GM06990 (cell line): ENCODE results near the gene SORCS3.

Experiments used
- DNase-seq: peaks from one replicate; pipeline ENCODE4 v3.0.0-alpha.2; 2011; ENCODE audit not compliant: insufficient read length; ENCODE audit errors: extremely low read depth
- H3K27me3 ChIP-seq: replicated peaks from 2 replicates; pipeline ENCODE4 v1.6.0; 2011; ENCODE audit warnings: low read length; ENCODE audit not compliant: control insufficient read depth, insufficient read depth
- H3K36me3 ChIP-seq: 2 replicates; pipeline ENCODE4 v1.5.1; 2011; ENCODE audit warnings: low read length; ENCODE audit not compliant: control insufficient read depth, insufficient read depth
- H3K4me3 ChIP-seq: replicated peaks from 2 replicates; pipeline ENCODE4 v1.5.1; 2011; ENCODE audit warnings: low read depth, mild to moderate bottlenecking, control low read depth, low read length
- TF ChIP-seq, protein P1 (sequence below): IDR thresholded peaks from 2 replicates; pipeline ENCODE4 v1.5.1; 2011; ENCODE audit warnings: low read length, control low read depth, mild to moderate bottlenecking, inconsistent platforms; ENCODE audit not compliant: insufficient read depth, poor library complexity, severe bottlenecking

Gene SORCS3

DNA sequence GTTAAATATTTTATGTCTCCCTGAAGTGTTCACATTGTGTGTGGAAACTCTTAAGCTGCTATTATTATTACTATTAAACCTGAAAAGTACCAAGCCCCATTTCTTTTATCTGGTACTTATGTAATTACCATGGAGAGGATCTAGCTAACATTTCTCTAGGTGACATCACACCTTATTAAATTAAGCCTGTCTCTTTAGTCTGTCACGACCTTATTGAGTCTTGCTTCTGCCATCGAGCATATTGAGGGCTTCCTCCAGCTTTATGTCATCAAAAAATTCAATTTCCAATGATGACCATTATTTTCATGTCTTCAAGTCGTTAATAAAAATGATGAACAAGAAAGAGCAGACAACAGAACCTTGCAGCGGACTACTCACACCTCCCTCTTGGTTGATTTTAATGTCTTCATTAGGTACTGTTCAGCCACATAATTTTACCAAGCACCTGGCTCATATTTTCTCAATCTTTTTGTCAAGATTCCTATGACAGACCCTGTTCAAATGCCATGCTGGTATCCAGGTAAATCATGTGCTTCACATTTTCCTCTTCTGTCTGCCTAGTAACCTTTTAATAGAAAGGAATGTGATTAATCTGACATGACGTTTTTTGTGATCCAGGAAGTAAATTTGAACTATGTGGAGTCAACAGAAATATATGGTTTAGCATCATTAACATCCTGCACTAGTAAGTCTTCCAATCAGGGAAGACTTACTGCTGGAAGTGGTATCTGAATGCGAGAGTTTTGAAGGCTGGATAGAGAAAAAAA, 556.7 kb downstream of the SORCS3 start:
- Histone ChIP-seq H3K27me3 (no peaks in the 10 kb centered on the region), H3K4me3 (no peak overlapping the region), H3K36me3 (no peaks in the 10 kb centered on the region)
- TF ChIP-seq, protein P1, sequence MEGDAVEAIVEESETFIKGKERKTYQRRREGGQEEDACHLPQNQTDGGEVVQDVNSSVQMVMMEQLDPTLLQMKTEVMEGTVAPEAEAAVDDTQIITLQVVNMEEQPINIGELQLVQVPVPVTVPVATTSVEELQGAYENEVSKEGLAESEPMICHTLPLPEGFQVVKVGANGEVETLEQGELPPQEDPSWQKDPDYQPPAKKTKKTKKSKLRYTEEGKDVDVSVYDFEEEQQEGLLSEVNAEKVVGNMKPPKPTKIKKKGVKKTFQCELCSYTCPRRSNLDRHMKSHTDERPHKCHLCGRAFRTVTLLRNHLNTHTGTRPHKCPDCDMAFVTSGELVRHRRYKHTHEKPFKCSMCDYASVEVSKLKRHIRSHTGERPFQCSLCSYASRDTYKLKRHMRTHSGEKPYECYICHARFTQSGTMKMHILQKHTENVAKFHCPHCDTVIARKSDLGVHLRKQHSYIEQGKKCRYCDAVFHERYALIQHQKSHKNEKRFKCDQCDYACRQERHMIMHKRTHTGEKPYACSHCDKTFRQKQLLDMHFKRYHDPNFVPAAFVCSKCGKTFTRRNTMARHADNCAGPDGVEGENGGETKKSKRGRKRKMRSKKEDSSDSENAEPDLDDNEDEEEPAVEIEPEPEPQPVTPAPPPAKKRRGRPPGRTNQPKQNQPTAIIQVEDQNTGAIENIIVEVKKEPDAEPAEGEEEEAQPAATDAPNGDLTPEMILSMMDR = no peak
- no peak for DNase-seq

DNA sequence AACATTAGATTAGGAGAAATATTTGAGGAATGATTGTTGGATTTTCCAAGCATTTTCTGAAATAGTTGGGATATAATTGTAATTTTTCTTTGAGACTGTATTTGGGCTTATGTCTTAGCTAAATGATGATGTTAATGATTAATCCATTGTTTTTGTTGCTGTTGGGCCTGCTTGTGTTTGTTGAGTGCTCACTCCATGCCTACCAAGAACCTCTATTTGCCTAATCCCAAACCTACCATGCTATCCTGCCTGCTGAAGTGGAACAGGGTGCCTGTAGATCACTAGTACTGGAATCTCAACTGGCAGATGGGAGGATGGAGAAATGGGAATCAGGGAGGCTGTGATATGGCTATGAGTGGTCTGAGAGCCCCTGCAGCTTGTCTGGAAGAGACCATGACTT, 565.5 kb downstream of the SORCS3 start:
- TF ChIP-seq, protein P1 = no peak
- H3K27me3 ChIP-seq = no peaks in the 10 kb centered on the region
- no peak for DNase-seq
- no peak overlapping the region for H3K4me3 ChIP-seq
- H3K36me3 ChIP-seq = no peaks in the 10 kb centered on the region

DNA sequence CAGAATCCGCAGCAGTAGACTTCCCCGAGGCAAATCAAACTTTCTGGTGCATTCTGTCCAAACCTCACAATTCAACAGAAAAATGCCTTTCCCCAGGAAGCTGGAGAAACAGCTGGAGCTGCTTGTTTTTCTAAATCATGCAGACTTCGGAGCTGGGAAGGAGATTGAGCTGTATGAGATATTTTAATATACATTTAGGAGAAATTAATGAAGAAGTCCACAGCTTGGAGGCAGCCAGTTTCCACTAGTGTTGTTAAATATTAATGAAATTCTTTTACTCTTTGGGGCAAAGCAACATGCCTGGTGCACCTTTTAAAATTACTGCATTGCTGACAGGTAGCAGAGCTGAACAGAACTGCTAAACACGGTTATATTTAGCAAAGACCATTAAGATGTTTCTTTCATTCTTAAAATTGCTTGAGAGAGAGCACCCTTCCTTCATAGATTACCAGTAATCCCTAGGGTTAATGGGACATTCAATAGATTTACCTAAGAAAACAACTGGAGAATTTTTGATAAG, 566.4 kb downstream of the SORCS3 start:
- H3K4me3 ChIP-seq = no peak overlapping the region
- TF ChIP-seq, protein P1 = no peak
- no peaks in the 10 kb centered on the region for H3K27me3 ChIP-seq
- DNase-seq = no peak
- no peaks in the 10 kb centered on the region for H3K36me3 ChIP-seq

DNA sequence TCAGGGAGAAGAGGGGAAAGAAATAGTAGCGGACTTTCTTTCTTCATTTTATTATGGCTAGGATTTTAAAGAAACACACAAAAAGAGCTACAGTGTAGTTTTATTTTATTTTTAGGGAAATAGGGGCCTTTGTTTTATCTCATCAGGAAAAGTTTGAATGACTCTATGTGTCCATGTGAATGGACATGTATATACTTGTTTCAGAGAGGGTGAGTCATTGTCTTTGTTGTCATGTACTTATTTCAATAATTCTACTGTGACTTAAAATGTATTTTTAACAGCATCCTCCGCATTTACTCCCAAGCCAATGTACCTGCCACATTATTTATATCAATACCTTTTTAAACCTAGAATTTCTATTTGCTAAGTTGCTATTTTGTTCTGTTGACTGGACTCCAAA, 569.5 kb downstream of the SORCS3 start:
- no peak for DNase-seq
- H3K4me3 ChIP-seq = no peak overlapping the region
- TF ChIP-seq, protein P1 = no peak

DNA sequence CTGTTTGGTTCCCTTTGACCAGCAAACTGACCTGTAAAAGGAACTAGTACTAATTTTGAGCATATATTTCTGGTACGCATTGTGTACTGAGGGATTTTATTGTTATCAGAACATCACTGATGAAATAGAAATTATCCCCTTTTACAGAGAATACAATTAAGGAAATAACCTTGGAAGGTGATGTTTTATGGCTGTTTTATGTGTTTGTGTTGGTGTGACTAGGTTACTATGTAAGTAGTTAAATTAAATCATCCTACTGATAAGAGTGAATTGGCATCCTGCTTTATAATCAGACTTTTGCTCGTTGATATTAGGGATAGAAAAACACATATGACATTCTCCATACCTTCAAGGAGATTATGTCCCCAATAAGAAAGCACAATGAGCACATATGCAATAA, 596.6 kb downstream of the SORCS3 start:
- no peaks in the 10 kb centered on the region for H3K36me3 ChIP-seq
- no peaks in the 10 kb centered on the region; the same call in 1 of the 2 replicates for H3K27me3 ChIP-seq
- no peak for DNase-seq
- no peak overlapping the region for H3K4me3 ChIP-seq
- TF ChIP-seq, protein P1 = no peak

More for the DNA sequence above, 569.5 kb downstream of the SORCS3 start:
- no peaks in the 10 kb centered on the region for H3K36me3 ChIP-seq
- H3K27me3 ChIP-seq = no peaks in the 10 kb centered on the region
